ENCODE measurements around the gene AKAP4.

DNA sequence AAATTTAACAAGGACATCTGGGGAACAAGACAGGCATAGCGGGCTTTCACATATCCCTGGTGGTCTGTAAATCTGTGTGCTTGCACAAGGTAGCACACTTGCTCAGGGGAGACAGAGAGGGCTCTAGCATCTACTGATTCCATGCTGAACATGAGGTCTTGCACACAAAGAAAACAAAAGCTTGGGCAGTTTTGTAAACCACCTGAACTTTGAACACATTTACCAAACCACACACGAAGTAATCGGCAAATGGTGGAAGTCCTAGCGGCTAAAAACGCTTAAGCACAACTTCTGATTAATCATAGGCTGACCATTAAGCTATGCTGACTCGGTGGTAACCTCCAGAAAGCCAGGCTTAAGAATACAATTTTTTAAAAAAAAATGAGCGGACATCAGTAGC is 52.8 kb downstream of the AKAP4 start:
- TF ChIP-seq, protein P1, sequence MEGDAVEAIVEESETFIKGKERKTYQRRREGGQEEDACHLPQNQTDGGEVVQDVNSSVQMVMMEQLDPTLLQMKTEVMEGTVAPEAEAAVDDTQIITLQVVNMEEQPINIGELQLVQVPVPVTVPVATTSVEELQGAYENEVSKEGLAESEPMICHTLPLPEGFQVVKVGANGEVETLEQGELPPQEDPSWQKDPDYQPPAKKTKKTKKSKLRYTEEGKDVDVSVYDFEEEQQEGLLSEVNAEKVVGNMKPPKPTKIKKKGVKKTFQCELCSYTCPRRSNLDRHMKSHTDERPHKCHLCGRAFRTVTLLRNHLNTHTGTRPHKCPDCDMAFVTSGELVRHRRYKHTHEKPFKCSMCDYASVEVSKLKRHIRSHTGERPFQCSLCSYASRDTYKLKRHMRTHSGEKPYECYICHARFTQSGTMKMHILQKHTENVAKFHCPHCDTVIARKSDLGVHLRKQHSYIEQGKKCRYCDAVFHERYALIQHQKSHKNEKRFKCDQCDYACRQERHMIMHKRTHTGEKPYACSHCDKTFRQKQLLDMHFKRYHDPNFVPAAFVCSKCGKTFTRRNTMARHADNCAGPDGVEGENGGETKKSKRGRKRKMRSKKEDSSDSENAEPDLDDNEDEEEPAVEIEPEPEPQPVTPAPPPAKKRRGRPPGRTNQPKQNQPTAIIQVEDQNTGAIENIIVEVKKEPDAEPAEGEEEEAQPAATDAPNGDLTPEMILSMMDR (IDR thresholded peaks at IDR 0.05): no peak
- TF ChIP-seq POLR2A (IDR thresholded peaks at IDR 0.05): no peak

All from testis (tissue), 2 donors.